ENCODE measurements around the gene H3-3A.

DNA sequence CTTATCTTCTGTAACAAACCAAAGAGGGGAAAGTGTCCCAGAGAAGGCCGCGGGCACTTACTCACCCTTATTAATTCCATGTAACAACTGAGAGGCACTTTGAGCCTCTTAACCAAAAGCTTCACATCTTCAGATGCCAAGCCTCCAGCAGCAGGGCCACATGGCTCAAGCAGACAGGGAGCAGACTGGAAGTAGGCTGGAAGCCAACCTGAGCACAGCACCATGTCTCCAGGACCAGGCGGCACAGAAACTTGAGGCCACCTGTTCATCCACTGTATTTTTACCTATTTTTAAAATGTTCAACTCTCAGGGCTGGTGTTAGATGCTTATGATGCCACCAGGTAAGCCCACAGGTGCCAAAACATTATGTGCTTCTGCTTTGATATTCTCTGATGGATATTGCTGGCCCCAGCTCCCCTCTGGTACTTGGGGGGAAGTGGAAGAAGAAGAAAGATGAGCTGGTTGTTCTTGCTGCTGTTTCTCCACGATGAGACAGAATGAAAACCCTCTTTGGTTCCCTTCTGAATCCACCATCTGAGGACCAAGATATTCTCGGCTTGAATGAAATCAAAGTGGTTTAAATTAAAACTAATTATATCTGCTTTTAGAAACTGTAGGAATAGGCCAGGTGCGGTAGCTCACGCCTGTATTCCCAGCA is 32.8 kb upstream of the H3-3A start:
- TF ChIP-seq, protein P1, sequence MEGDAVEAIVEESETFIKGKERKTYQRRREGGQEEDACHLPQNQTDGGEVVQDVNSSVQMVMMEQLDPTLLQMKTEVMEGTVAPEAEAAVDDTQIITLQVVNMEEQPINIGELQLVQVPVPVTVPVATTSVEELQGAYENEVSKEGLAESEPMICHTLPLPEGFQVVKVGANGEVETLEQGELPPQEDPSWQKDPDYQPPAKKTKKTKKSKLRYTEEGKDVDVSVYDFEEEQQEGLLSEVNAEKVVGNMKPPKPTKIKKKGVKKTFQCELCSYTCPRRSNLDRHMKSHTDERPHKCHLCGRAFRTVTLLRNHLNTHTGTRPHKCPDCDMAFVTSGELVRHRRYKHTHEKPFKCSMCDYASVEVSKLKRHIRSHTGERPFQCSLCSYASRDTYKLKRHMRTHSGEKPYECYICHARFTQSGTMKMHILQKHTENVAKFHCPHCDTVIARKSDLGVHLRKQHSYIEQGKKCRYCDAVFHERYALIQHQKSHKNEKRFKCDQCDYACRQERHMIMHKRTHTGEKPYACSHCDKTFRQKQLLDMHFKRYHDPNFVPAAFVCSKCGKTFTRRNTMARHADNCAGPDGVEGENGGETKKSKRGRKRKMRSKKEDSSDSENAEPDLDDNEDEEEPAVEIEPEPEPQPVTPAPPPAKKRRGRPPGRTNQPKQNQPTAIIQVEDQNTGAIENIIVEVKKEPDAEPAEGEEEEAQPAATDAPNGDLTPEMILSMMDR (IDR thresholded peaks at IDR 0.05) = no peak
- no peak for TF ChIP-seq SMC3 (IDR thresholded peaks at IDR 0.05; ENCODE audit: low read depth, low read length)
- TF ChIP-seq EZH2phosphoT487 (IDR thresholded peaks at IDR 0.05; ENCODE audit: borderline replicate concordance, low read depth) = no peak
